Measurements from ENCODE around the gene ACAN. TPM values are rescaled to one million over a fixed set of nuclear protein-coding genes. Genes with fewer than 3 reads are reported as not detected.

Gene ACAN
- total and polyA plus RNA-seq, 2 of the 8 experiments (the other 6 are each of a cell fraction or from before 2014, with no cell fraction given): 0.71 to 0.73 TPM

- WGBS, 2 experiments (ENCODE audit: extremely low coverage in 1 of 2, insufficient coverage in 1 of 2, insufficient read length in 1 of 2, insufficient replicate concordance in 2 of 2, low coverage in 1 of 2, low lambda C conversion rate in 2 of 2, missing lambda C conversion rate in 1 of 2): 3% methylated on average over 9 of the region's 28 CpGs; no CpG with 5 or more reads in 1 of the 2 experiments
These were observed 320 bp upstream of the ACAN start for GRCh38 chr15:88802991-88803240.

More at GRCh38 chr15:88802991-88803240, 320 bp upstream of the ACAN start:
- Histone ChIP-seq H3K56ac (replicated peaks; ENCODE audit: insufficient read length, low read depth, low read length) (no peak overlapping the region), H4K8ac (ENCODE audit: extremely low read depth, insufficient read depth, low read length) (0 out of 2 replicates have a peak overlapping the region, but pooled peaks have one; percentile 29), H2BK5ac (ENCODE audit: low read depth, low read length) (no peak overlapping the region), H3K4me1 (replicated peaks in 1 of 4; ENCODE audit: control insufficient read depth in 3 of 4, insufficient read depth in 4 of 4, low read length in 3 of 4) (no peaks in the 10 kb centered on the region; a peak in 4 of 7 replicates), H3K9ac (replicated peaks in 1 of 4; ENCODE audit: extremely low read depth in 1 of 4, low read depth in 3 of 4, low read length in 3 of 4) (peak overlapping the region in 1 of 4 experiments; percentile 72; a peak in 2 of 7 replicates), H3K9me3 (ENCODE audit: insufficient read depth in 2 of 2, low read depth in 1 of 2, low read length in 1 of 2) (no peaks in the 10 kb centered on the region), H2BK120ac (replicated peaks; ENCODE audit: low read depth, low read length) (no peak overlapping the region), H4K20me1 (replicated peaks in 1 of 2; ENCODE audit: control insufficient read depth in 1 of 2, insufficient read depth in 2 of 2, low read length in 2 of 2) (peaks cover 0 to 2% of the 10 kb centered on the region in 2 experiments), H4K5ac (ENCODE audit: insufficient read length, low read depth, low read length) (no peak overlapping the region), H3K23ac (ENCODE audit: insufficient read length) (no peak overlapping the region), H3K36me3 (ENCODE audit: control insufficient read depth in 2 of 4, insufficient read depth in 4 of 4, low read length in 3 of 4) (no peaks in the 10 kb centered on the region), H3K18ac (ENCODE audit: extremely low read depth, low read length) (peak overlapping the region; percentile 32), H3K79me1 (ENCODE audit: low read depth, low read length) (no peaks in the 10 kb centered on the region), H2BK20ac (ENCODE audit: low read length) (no peak overlapping the region), H3K23me2 (ENCODE audit: low read depth, low read length) (peaks cover 9% of the 10 kb centered on the region; the same call in 1 of the 2 replicates), H4K91ac (replicated peaks; ENCODE audit: insufficient read length, low read length) (no peak overlapping the region), H3K27me3 (replicated peaks in 1 of 4; ENCODE audit: control insufficient read depth in 3 of 4, extremely low read depth in 1 of 4, insufficient read depth in 3 of 4, low read length in 3 of 4) (peaks cover 20 to 59% (median 46%) of the 10 kb centered on the region in 4 experiments), H3K14ac (ENCODE audit: insufficient read length) (no peak overlapping the region), H3K4me3 (ENCODE audit: extremely low read depth in 1 of 4, insufficient read depth in 2 of 4, low read depth in 3 of 4, low read length in 4 of 4) (peak overlapping the region; percentile 30 to 69 (median 58)), H3K27ac (ENCODE audit: low read depth, low read length) (no peak overlapping the region), H2BK15ac (ENCODE audit: low read length) (no peak overlapping the region), H2BK12ac (ENCODE audit: low read depth, low read length) (no peak overlapping the region), H3K4me2 (ENCODE audit: insufficient read depth in 1 of 2, low read depth in 2 of 2, low read length in 2 of 2) (peak overlapping the region; percentile 80 to 87), H3K79me2 (ENCODE audit: control insufficient read depth in 1 of 2, insufficient read depth in 2 of 2, low read length in 2 of 2) (no peaks in the 10 kb centered on the region), H2AK5ac (ENCODE audit: low read depth, low read length) (no peak overlapping the region), H3K4ac (replicated peaks; ENCODE audit: insufficient read length, low read depth, low read length) (no peak overlapping the region), H2AFZ (ENCODE audit: low read length) (peak overlapping the region; percentile 17; the same call in 1 of the 2 replicates)
- POLR2A ChIA-PET (ENCODE audit: partially characterized antibody): interaction anchor here (1.3 to 1.9 kb wide), 4 partner anchors 11 to 31 kb away, joined by 3 to 7 read pairs (median 4); no protein-coding TSS in a partner anchor
- CTCF ChIA-PET (ENCODE audit: partially characterized antibody): interaction anchor here (0.7 to 3.0 kb wide), 4 partner anchors 10 to 376 kb away, joined by 3 to 13 read pairs (median 3); no protein-coding TSS in a partner anchor
- FAIRE-seq (no peak), DNase-seq (ENCODE audit: low read depth in 1 of 2, low spot score in 2 of 2) (peak in 1 of 2 experiments; percentile 70)
- TF ChIP-seq EZH2 (IDR thresholded peaks at IDR 0.05; ENCODE audit: low read depth, low read length, severe bottlenecking): peak; percentile 62
- TF ChIP-seq ATF2 (IDR thresholded peaks at IDR 0.05; ENCODE audit: low read length): no peak
- TF ChIP-seq KDM4A (IDR thresholded peaks at IDR 0.05; ENCODE audit: low read depth, low read length, severe bottlenecking): peak; percentile 40
